ENCODE data around the gene RIBC2. TPM values are rescaled to one million over a fixed set of nuclear protein-coding genes. Genes with fewer than 3 reads are reported as not detected.

RIBC2 gene
- total and polyA plus RNA-seq, 11 donors, result 0.07 to 1.0 TPM; not detected in 9

GRCh38 chr22:45407793-45408192, 5.7 kb upstream of the RIBC2 start:
- peaks cover 0 to 1% (median 0%) of the 10 kb centered on the region in 12 donors for H3K4me1 ChIP-seq
- H3K4me3 ChIP-seq, result no peak overlapping the region
- TF ChIP-seq CTCF (IDR thresholded peaks at IDR 0.05) (no peak), POLR2A (IDR thresholded peaks at IDR 0.05) (no peak)
- no peaks in the 10 kb centered on the region for H3K36me3 ChIP-seq
- DNase-seq (no peak), ATAC-seq (no peak)
- intact Hi-C loops (cut with DNase I), result no loop called here
- WGBS, 4 donors, result 90 to 97% (median 95%) methylated on average over 5 of the region's 5 CpGs
- peaks cover 0 to 4% (median 0%) of the 10 kb centered on the region in 9 donors for H3K27me3 ChIP-seq
- peaks cover 0 to 3% (median 0%) of the 10 kb centered on the region in 12 donors for H3K9me3 ChIP-seq
- H3K27ac ChIP-seq, result no peak overlapping the region

- no peaks in the 10 kb centered on the region for H3K36me3 ChIP-seq
- intact Hi-C loops (cut with DNase I), result loop anchor here in 1 of 10 donors (10.0 kb wide), 1 partner anchor 98 kb away; no protein-coding TSS in a partner anchor
- peaks cover 0 to 15% (median 7%) of the 10 kb centered on the region in 12 donors for H3K4me1 ChIP-seq
- WGBS, 4 donors, result 85 to 91% (median 90%) methylated on average over 27 of the region's 27 CpGs
- H3K27me3 ChIP-seq, result peaks cover 0 to 9% (median 0%) of the 10 kb centered on the region in 9 donors
- H3K4me3 ChIP-seq, result peak overlapping the region in 10 of 12 donors; percentile 36 to 64 (median 46)
- peaks cover 0 to under 1% (median 0%) of the 10 kb centered on the region in 12 donors for H3K9me3 ChIP-seq
- no peak overlapping the region for H3K27ac ChIP-seq
- no peak for TF ChIP-seq POLR2A (IDR thresholded peaks at IDR 0.05)
- TF ChIP-seq CTCF (IDR thresholded peaks at IDR 0.05), result no peak
- no peak for DNase-seq
- peak in 1 of 4 donors; percentile 51 for ATAC-seq
Measured at GRCh38 chr22:45413013-45413367, 503 bp upstream of the RIBC2 start.

GRCh38 chr22:45418056-45418769, 4.7 kb downstream of the RIBC2 start:
- Histone ChIP-seq H3K36me3 (no peaks in the 10 kb centered on the region), H3K4me1 (peaks cover 0 to 18% (median 4%) of the 10 kb centered on the region in 12 donors), H3K27ac (no peak overlapping the region), H3K4me3 (no peak overlapping the region), H3K9me3 (no peaks in the 10 kb centered on the region), H3K27me3 (peaks cover 0 to 2% (median 0%) of the 10 kb centered on the region in 9 donors)
- 95 to 97% (median 97%) methylated on average over 16 of the region's 16 CpGs for WGBS, 4 donors
- no peak for TF ChIP-seq CTCF (IDR thresholded peaks at IDR 0.05)
- no peak for TF ChIP-seq POLR2A (IDR thresholded peaks at IDR 0.05)
- no peak for ATAC-seq
- intact Hi-C loops (cut with DNase I), result loop anchor here in 1 of 10 donors (10.0 kb wide), 1 partner anchor 103 kb away; no protein-coding TSS in a partner anchor
- no peak for DNase-seq

- WGBS, 4 donors, result 97 to 98% (median 97%) methylated on average over 6 of the region's 6 CpGs
- DNase-seq, result no peak
- H3K4me3 ChIP-seq, result no peak overlapping the region
- intact Hi-C loops (cut with DNase I), result loop anchor here in 1 of 10 donors (10.0 kb wide), 1 partner anchor 104 kb away; no protein-coding TSS in a partner anchor
- H3K36me3 ChIP-seq, result no peaks in the 10 kb centered on the region
- TF ChIP-seq POLR2A (IDR thresholded peaks at IDR 0.05) (no peak), CTCF (IDR thresholded peaks at IDR 0.05) (no peak)
- peaks cover 0 to 13% (median under 1%) of the 10 kb centered on the region in 12 donors for H3K4me1 ChIP-seq
- H3K27me3 ChIP-seq, result no peaks in the 10 kb centered on the region
- H3K27ac ChIP-seq, result no peak overlapping the region
- H3K9me3 ChIP-seq, result no peaks in the 10 kb centered on the region
- ATAC-seq, result no peak
Measured at GRCh38 chr22:45418770-45419138, 5.3 kb downstream of the RIBC2 start.
